Mucosa of descending colon (tissue), 3 donors: ENCODE results near the gene MEAF6. TPM values are rescaled to one million over a fixed set of nuclear protein-coding genes. Genes with fewer than 3 reads are reported as not detected.

Source experiments
- ATAC-seq: fragments of 200-7000 bp; cut with Tn5 transposase; one replicate; pipeline ENCODE4 v1.9.1; 2020; ENCODE audit warnings: mild to moderate bottlenecking, moderate library complexity
- DNase-seq, 3 donors: peaks; one replicate each; pipeline ENCODE4 v3.0.0-alpha.2; 2020
- H3K36me3 ChIP-seq: fragments of 200-600 bp; one replicate; pipeline ENCODE4 v1.8.0; 2021; ENCODE audit warnings: low read depth, mild to moderate bottlenecking
- H3K4me1 ChIP-seq: fragments of 200-600 bp; one replicate; pipeline ENCODE4 v1.8.0; 2021; ENCODE audit warnings: low read depth, mild to moderate bottlenecking
- H3K4me3 ChIP-seq: fragments of 200-600 bp; one replicate; pipeline ENCODE4 v1.8.0; 2021; ENCODE audit warnings: mild to moderate bottlenecking
- H3K9me3 ChIP-seq: fragments of 200-600 bp; one replicate; pipeline ENCODE4 v1.8.0; 2021; ENCODE audit warnings: mild to moderate bottlenecking
- intact Hi-C, 2 donors: fragments of 100-400 bp; cut with DNase I in 1 of 2; cut with micrococcal nuclease in 1 of 2; formaldehyde crosslinking; loops; one replicate each; pipeline versions ENCODE4 v1.11.0 to v1.11.1; 2022; cut with DNase I, micrococcal nuclease
- total RNA-seq, 3 donors: library from RNA; stranded (reverse); fragmentation: NEBNext Ultra II Directional in 2 of 3; extraction: Animal tissue kit (Norgen Biotek cat#: 25700) in 2 of 3; gene quantifications; one replicate each; pipeline versions ENCODE4 v1.2.1 to v1.2.4, GENCODE V29; 2021 to 2023
- TF ChIP-seq, protein P1 (sequence below): fragments of 200-600 bp; IDR thresholded peaks from one replicate; pipeline ENCODE4 v1.8.0; 2022; ENCODE audit warnings: antibody characterized with exemption, mild to moderate bottlenecking
- donor health status: DM: no; HTN: no; CAD: no; lungs with moderate emphysema.
- donor health status: DM: no; HTN: no; CAD: no.
- donor health status: DM: no; HTN: yes; CAD: no.

Gene MEAF6
- total RNA-seq, 3 donors from 2014 or later = 30.2 to 59.5 (median 35.4) TPM

GRCh38 chr1:37471345-37472231 lies 43.0 kb downstream of the MEAF6 start:
- intact Hi-C loops = no loop called here
- ATAC-seq (peak; percentile 68), DNase-seq (peak; percentile 80 to 87 (median 81))
- no peaks in the 10 kb centered on the region for H3K9me3 ChIP-seq
- H3K4me1 ChIP-seq = peaks cover 28% of the 10 kb centered on the region
- TF ChIP-seq, protein P1, sequence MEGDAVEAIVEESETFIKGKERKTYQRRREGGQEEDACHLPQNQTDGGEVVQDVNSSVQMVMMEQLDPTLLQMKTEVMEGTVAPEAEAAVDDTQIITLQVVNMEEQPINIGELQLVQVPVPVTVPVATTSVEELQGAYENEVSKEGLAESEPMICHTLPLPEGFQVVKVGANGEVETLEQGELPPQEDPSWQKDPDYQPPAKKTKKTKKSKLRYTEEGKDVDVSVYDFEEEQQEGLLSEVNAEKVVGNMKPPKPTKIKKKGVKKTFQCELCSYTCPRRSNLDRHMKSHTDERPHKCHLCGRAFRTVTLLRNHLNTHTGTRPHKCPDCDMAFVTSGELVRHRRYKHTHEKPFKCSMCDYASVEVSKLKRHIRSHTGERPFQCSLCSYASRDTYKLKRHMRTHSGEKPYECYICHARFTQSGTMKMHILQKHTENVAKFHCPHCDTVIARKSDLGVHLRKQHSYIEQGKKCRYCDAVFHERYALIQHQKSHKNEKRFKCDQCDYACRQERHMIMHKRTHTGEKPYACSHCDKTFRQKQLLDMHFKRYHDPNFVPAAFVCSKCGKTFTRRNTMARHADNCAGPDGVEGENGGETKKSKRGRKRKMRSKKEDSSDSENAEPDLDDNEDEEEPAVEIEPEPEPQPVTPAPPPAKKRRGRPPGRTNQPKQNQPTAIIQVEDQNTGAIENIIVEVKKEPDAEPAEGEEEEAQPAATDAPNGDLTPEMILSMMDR = no peak
- no peak overlapping the region for H3K4me3 ChIP-seq
- no peaks in the 10 kb centered on the region for H3K36me3 ChIP-seq

- TF ChIP-seq, protein P1 = no peak
- intact Hi-C loops = no loop called here
- Histone ChIP-seq H3K4me1 (peaks cover 18% of the 10 kb centered on the region), H3K9me3 (no peaks in the 10 kb centered on the region), H3K4me3 (no peak overlapping the region), H3K36me3 (no peaks in the 10 kb centered on the region)
- ATAC-seq = no peak
- no peak for DNase-seq
Observed at GRCh38 chr1:37469386-37469785, 45.2 kb downstream of the MEAF6 start.

- no peak overlapping the region for H3K4me3 ChIP-seq
- intact Hi-C loops = no loop called here
- H3K36me3 ChIP-seq = no peaks in the 10 kb centered on the region
- DNase-seq = no peak
- TF ChIP-seq, protein P1 = no peak
- ATAC-seq = no peak
- no peaks in the 10 kb centered on the region for H3K9me3 ChIP-seq
- H3K4me1 ChIP-seq = peaks cover 16% of the 10 kb centered on the region
Observed at GRCh38 chr1:37468037-37468436, 46.5 kb downstream of the MEAF6 start.

GRCh38 chr1:37465593-37466517 lies 48.7 kb downstream of the MEAF6 start:
- TF ChIP-seq, protein P1 = no peak
- ATAC-seq (no peak), DNase-seq (no peak)
- Histone ChIP-seq H3K36me3 (no peaks in the 10 kb centered on the region), H3K9me3 (no peaks in the 10 kb centered on the region), H3K4me3 (no peak overlapping the region), H3K4me1 (no peaks in the 10 kb centered on the region)
- intact Hi-C loops = no loop called here

DNA sequence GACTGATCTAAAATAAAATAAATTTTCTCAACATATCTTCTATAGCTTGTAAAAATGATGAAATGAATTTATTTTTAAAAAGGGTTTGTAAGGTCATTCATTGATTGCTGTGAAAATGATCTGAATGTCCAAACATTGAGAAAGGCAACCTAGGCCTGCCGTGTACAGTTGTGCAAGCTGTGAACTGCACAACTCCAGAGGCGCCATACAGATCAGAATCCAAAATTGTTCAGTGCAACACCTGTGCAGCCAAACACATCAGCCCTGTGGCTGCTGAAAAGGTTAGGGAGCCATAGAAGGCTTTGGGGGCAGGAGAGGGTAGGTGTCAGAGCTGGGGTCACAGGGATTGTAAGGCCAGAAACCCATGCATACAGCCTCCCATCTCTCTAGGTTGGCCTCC lies 50.1 kb downstream of the MEAF6 start:
- no peak for ATAC-seq
- TF ChIP-seq, protein P1 = no peak
- DNase-seq = no peak
- Histone ChIP-seq H3K4me1 (no peaks in the 10 kb centered on the region), H3K36me3 (no peaks in the 10 kb centered on the region), H3K9me3 (no peaks in the 10 kb centered on the region), H3K4me3 (no peak overlapping the region)
- intact Hi-C loops = no loop called here
